ENCODE results near the gene DNAL4. TPM values are rescaled to one million over a fixed set of nuclear protein-coding genes. Genes with fewer than 3 reads are reported as not detected.

Gene DNAL4
- total RNA-seq, 2 experiments from 2014 or later, result 9.3 to 12.0 TPM

DNA sequence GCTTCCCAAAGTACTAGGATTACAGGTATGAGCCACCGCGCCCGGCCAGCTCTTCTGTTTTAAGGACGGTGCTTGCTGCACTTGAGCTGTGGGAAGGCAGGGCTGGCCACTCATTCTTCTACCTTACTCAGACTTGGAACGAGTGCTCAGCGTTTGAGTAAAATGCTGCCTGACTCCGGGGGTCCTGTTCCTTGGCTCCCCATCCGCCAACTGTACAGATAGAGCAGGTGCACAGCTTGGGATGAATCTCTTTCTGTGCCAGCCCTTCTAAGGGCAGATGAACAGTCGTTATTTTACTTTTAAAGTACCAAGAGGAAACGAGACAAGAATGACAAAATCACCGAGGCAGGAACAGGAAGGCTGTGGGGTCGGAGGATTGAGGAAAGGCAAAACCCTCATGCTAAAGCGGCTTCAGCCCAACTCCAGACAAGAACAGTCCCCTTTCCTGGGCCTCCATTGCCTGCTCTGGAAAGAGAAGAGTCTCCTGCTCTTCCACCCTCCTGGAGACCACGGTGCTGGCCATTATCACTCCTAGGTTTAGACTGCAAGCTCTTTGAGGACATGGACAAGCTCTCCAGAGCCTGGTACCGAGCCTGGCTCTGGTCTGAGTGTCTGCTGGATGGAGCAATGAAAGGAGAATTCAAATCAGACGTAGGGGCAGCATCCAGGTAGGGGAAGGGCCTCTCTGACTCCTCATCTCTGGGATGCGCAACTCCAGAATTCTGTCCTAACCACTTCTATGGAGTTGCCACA is 37.1 kb downstream of the DNAL4 start:
- no peaks in the 10 kb centered on the region for H3K9me3 Mint-ChIP-seq
- DNase-seq (no peak), ATAC-seq (ENCODE audit: low read depth) (no peak)
- peak overlapping the region; percentile 98 for H3K4me3 Mint-ChIP-seq
- POLR2A ChIA-PET, result interaction anchor here (1.2 to 20.2 kb wide), 4 partner anchors 10 to 75 kb away, joined by 3 to 386 read pairs (median 4); partner anchors contain the start of gene TOMM22
- H3K27ac Mint-ChIP-seq, result peak overlapping the region; percentile 96
- H3K36me3 Mint-ChIP-seq, result peaks cover 31% of the 10 kb centered on the region
- H3K4me1 Mint-ChIP-seq, result peaks cover 34% of the 10 kb centered on the region
- H3K27me3 Mint-ChIP-seq, result no peaks in the 10 kb centered on the region

DNA sequence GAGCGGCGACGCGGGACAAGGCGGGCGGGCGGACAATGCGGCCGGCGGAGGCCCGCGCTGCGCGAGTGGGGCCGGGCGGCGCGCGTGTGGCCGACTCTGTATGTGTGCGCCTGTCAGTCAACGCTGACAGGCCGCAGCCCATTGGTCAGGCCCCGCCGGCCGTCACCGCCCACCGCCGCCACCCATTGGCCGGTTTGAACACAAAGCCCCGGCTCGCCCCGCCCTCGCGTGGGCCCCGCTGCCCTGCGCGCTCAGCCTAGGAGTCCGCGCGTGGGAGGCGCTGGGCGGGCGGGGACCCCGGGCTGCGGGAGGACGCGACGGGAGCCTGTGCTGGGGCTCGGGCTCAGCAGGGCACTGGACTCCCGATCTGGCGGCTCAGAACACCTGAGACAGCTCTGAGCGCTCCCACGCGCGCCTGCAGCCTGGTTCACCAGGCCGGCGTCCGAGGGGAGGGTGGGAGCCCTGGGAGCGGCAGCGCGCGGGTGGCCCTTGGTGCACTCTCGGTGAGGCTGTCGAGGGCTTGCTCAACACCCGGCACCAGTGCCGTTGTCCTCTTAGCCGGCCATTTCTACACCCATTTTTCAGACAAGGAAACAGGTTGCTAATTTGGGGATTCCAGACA is 37.9 kb downstream of the DNAL4 start, which contains the start of gene SUN2:
Gene SUN2 (minus strand): TSS at position 88 of the 622 bp plus-strand sequence. CDS start 3,370 bp downstream, outside the sequence.
- peak within 1 kb of the TSS; percentile 98 for H3K4me3 Mint-ChIP-seq
- no peaks in the 10 kb centered on the region for H3K27me3 Mint-ChIP-seq
- peak within 1 kb of the TSS; percentile 99 for H3K27ac Mint-ChIP-seq
- peaks cover 39% of the 10 kb centered on the region for H3K36me3 Mint-ChIP-seq
- ATAC-seq (ENCODE audit: low read depth) (peak; percentile 73), DNase-seq (peak; percentile 96)
- H3K4me1 Mint-ChIP-seq, result peaks cover 43% of the 10 kb centered on the region
- H3K9me3 Mint-ChIP-seq, result no peaks in the 10 kb centered on the region
- POLR2A ChIA-PET, result interaction anchor here (0.8 to 20.2 kb wide), 4 partner anchors 9 to 87 kb away, joined by 3 to 386 read pairs (median 4); partner anchors contain the start of gene TOMM22

DNA sequence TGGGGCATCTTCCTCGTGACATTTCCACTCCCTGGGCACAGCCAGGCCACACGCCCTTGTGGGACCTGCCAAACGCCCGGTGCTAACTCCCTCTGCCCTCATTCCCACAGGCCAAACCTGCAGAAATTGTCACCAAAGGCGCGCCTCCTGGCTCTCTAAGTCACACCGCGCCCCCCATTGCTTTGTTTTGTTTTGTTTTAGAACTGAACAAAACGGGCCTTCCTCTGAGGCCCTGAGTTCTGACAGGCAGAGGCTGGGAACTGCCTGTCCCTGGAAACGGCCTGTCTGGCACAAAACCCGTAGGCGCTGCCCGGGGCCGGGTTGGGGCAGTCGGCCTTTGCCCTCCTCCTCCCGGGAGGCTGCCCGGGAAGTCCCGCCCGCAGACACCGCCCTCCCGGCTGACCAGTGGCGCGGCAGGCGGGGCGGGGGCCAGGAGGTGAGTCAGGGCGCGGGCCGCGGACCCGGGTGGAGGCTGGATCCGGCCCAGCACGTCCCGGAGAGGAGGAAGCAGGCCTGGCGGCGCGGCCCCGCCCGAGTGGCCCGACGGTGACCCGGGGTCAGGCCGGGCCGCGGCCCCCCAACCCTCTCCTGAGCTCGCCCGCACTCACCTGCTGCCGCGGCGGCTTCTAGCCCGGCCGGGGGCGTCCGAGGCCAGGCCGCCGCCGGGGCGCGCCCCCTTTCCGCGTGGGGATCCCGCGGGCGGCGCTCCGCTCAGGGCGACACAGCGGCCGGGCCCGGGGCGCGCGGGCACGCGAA is 38.6 kb downstream of the DNAL4 start:
- H3K4me1 Mint-ChIP-seq, result peaks cover 46% of the 10 kb centered on the region
- peaks cover 44% of the 10 kb centered on the region for H3K36me3 Mint-ChIP-seq
- POLR2A ChIA-PET, result interaction anchor here (0.8 to 20.2 kb wide), 6 partner anchors 19 to 88 kb away, joined by 3 to 386 read pairs (median 5); partner anchors contain the start of genes GTPBP1 and TOMM22

DNA sequence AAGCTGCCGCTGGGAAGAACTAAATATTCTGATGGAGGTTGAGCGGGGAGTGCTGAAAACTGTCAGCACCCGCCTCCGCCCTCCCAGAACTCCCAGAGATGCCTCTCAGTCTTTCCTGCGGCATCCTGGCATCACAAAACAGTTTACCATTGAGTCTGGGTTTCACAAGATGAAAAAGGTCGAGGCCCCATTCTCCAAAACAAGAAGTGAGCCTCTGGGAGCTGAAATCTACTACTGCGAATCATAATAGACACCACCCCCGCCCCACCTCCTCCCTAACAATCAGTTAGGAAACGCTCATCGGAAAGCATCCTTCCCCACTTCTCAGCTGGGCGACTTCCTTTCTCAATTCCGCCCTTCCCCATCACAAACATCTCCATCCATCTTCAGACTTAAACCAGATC is 39.2 kb downstream of the DNAL4 start:
- ATAC-seq (ENCODE audit: low read depth), result no peak
- peaks cover 48% of the 10 kb centered on the region for H3K4me1 Mint-ChIP-seq
- no peaks in the 10 kb centered on the region for H3K27me3 Mint-ChIP-seq
- H3K9me3 Mint-ChIP-seq, result no peaks in the 10 kb centered on the region
- no peak for DNase-seq
- peaks cover 50% of the 10 kb centered on the region for H3K36me3 Mint-ChIP-seq
- peak overlapping the region; percentile 99 for H3K27ac Mint-ChIP-seq
- POLR2A ChIA-PET, result interaction anchor here (0.5 to 20.2 kb wide), 8 partner anchors 9 to 771 kb away, joined by 3 to 386 read pairs (median 4); partner anchors contain the start of genes GTPBP1 and TOMM22
- peak overlapping the region; percentile 98 for H3K4me3 Mint-ChIP-seq

More for the DNA sequence above, 38.6 kb downstream of the DNAL4 start:
- H3K4me3 Mint-ChIP-seq, result peak overlapping the region; percentile 98
- peak; percentile 78 for DNase-seq
- peak overlapping the region; percentile 99 for H3K27ac Mint-ChIP-seq
- H3K27me3 Mint-ChIP-seq, result no peaks in the 10 kb centered on the region
- H3K9me3 Mint-ChIP-seq, result no peaks in the 10 kb centered on the region
- peak; percentile 12 for ATAC-seq (ENCODE audit: low read depth)

DNA sequence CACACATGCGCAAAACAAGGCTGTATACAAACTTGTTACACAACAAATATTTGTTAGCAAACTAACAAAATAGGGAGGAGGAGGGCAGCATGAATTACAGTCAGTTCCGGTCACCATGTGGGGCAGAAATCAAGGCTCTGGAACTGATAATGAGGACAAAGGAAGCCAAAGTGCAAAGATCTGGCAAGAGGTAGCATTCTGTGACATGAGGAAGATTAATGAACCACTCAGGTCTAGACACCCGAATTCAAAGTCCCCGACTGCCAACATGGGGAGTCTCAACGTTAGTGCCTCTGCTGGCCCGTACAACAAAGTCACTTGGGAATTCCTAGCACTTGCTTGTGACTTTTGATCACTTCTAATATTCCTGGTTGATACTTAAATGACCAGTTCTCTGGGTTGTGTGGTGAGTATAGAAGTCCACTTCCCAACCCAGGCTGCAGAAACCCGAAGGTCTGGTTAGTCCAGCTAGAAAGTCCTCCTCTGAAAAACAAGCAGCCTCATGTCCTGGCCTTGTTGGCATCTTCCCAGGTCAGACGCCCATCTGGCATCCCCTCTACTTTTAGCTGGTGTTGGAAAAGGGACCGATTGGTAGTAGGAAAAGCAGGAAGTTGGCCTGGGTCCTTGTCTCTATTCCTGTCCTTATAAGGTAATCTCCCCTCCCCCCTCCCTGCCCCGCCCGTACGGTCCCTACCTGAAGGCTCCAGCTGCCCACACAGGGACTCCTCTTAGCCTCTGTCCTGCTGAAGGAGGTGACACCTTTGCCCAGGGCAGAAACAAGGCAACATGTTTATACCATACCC is 39.8 kb downstream of the DNAL4 start:
- peaks cover 54% of the 10 kb centered on the region for H3K36me3 Mint-ChIP-seq
- no peaks in the 10 kb centered on the region for H3K27me3 Mint-ChIP-seq
- H3K4me1 Mint-ChIP-seq, result peaks cover 50% of the 10 kb centered on the region
- peak overlapping the region; percentile 99 for H3K27ac Mint-ChIP-seq
- ATAC-seq (ENCODE audit: low read depth) (no peak), DNase-seq (no peak)
- H3K9me3 Mint-ChIP-seq, result no peaks in the 10 kb centered on the region
- H3K4me3 Mint-ChIP-seq, result peak overlapping the region; percentile 98
- POLR2A ChIA-PET, result interaction anchor here (0.5 to 20.2 kb wide), 8 partner anchors 8 to 772 kb away, joined by 3 to 386 read pairs (median 4); partner anchors contain the start of genes GTPBP1 and TOMM22

DNA sequence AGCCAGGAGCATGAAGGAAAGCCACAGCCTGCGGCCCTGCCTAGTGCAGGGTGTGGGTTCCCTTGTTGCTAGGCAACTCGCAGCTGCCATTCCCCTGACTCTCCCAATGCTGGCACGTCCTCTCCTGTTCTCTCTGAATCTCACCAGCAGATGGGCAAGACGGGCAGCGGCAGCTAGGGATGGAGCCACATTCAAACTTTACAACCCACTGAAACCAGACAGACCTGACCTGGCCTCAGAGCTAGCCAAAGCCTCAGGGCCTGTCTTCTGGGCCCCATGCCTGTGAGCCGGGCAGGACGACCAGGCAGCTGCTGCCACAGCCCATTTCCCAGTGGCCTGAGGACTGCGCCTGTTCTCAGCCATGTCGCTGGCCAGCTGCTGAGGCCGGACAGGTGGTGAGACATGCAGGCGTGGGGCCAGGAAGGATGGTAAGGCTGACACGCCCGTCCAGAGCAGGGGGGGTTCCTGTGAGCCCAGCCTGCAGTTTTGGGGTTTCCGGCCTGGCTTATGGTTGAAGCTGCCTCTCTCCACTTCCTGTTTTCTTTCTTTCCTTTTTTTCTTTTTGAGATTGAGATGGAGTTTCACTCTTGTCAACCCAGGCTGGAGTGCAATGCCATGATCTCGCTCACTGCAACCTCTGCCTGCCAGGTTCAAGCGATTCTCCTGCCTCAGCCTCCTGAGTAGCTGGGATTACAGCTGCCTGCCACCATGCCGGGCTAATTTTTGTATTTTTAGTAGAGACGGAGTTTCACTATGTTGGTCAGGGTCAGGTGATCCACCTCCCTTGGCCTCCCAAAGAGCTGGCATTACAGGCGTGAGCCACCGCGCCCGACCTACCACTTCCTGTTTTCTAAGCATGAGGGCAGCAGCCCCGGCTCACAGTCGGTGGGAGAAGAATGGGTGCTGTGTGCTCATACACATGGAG is 42.3 kb downstream of the DNAL4 start:
- Mint-ChIP-seq H3K27me3 (no peaks in the 10 kb centered on the region), H3K4me3 (peak overlapping the region; percentile 98), H3K36me3 (peaks cover 55% of the 10 kb centered on the region), H3K9me3 (no peaks in the 10 kb centered on the region), H3K27ac (peak overlapping the region; percentile 99), H3K4me1 (peaks cover 34% of the 10 kb centered on the region)
- peak; percentile 48 for ATAC-seq (ENCODE audit: low read depth)
- peak; percentile 78 for DNase-seq
- POLR2A ChIA-PET, result interaction anchor here (0.5 to 20.2 kb wide), 13 partner anchors 10 to 568 kb away, joined by 3 to 386 read pairs (median 6); partner anchors contain the start of genes GTPBP1, JOSD1, RPL3 and TOMM22

DNA sequence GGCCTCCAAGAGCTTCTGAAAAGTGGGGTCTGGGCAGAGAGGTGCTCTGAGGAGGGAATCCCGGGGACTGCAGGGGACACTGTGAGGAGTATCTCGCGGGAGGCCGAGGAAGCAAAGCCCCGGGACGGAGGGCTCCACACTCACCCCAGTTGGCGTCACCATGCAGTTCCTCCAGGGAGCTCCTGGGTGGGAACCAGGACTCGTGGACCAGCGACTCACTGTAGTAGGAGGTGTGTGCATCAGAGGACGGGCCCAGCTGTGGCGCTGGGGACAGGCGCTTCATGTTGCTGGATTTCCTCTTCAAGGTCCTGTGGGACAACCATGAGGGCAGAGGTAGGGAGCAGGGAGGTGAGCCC is 42.9 kb downstream of the DNAL4 start:
- POLR2A ChIA-PET, result interaction anchor here (0.5 to 20.2 kb wide), 7 partner anchors 15 to 119 kb away, joined by 3 to 386 read pairs (median 6); partner anchors contain the start of genes GTPBP1 and JOSD1
- H3K9me3 Mint-ChIP-seq, result no peaks in the 10 kb centered on the region
- H3K36me3 Mint-ChIP-seq, result peaks cover 53% of the 10 kb centered on the region
- H3K4me1 Mint-ChIP-seq, result peaks cover 34% of the 10 kb centered on the region
- H3K27me3 Mint-ChIP-seq, result no peaks in the 10 kb centered on the region
- peak overlapping the region; percentile 98 for H3K4me3 Mint-ChIP-seq
- peak overlapping the region; percentile 99 for H3K27ac Mint-ChIP-seq
- DNase-seq (no peak), ATAC-seq (ENCODE audit: low read depth) (no peak)

DNA sequence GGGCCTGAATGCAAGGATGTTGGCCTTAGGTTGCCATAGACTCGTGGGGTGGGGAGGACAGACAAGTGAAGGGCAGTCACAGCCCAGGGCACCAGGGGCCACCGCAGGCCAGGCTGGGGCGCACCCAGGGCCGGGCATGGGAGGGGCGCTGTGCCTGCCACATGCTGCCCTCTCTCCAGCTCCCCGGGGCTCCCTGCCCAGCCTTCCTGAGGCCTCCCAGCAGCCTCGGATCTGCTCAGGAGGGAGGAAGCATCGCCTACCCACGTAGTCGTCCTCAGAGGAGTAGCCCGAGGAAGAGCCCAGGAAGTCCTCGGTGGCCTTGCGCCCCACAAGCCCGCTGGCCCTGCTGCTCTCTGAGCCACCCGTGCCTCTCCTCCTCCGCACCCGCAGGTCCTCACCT is 43.3 kb downstream of the DNAL4 start:
- H3K36me3 Mint-ChIP-seq, result peaks cover 57% of the 10 kb centered on the region

DNA sequence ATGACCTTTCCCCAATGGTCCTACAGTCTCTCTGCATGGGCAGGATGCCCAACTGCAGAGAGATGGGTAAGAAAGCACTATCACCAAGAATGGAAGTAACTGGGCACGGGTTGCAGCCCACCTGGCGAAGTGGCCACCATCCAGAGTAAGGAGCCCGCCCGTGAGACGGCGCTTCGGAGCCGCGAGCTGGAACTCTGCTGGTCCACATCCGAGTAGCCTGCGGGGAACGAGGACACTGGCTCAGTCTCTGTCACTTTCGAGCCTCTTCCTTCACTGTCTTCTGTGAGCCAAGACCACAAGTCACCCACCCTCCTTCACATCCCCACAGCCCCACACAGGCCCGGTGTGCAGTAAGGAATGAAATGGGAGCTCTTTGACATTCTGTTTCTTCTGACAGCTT is 43.8 kb downstream of the DNAL4 start:
- POLR2A ChIA-PET, result interaction anchor here (1.0 to 20.2 kb wide), 4 partner anchors 14 to 120 kb away, joined by 4 to 386 read pairs (median 16); partner anchors contain the start of gene GTPBP1
- H3K9me3 Mint-ChIP-seq, result no peaks in the 10 kb centered on the region
- no peaks in the 10 kb centered on the region for H3K27me3 Mint-ChIP-seq
- H3K4me3 Mint-ChIP-seq, result peak overlapping the region; percentile 66
- ATAC-seq (ENCODE audit: low read depth) (no peak), DNase-seq (no peak)
- H3K27ac Mint-ChIP-seq, result peak overlapping the region; percentile 86
- H3K4me1 Mint-ChIP-seq, result peaks cover 36% of the 10 kb centered on the region
- H3K36me3 Mint-ChIP-seq, result peaks cover 59% of the 10 kb centered on the region

More for the DNA sequence above, 43.3 kb downstream of the DNAL4 start:
- Mint-ChIP-seq H3K4me3 (peak overlapping the region; percentile 98), H3K27ac (peak overlapping the region; percentile 99), H3K4me1 (peaks cover 34% of the 10 kb centered on the region), H3K27me3 (no peaks in the 10 kb centered on the region), H3K9me3 (no peaks in the 10 kb centered on the region)
- DNase-seq, result no peak
- POLR2A ChIA-PET, result interaction anchor here (0.5 to 20.2 kb wide), 5 partner anchors 15 to 120 kb away, joined by 3 to 386 read pairs (median 6); partner anchors contain the start of gene GTPBP1
- no peak for ATAC-seq (ENCODE audit: low read depth)

DNA sequence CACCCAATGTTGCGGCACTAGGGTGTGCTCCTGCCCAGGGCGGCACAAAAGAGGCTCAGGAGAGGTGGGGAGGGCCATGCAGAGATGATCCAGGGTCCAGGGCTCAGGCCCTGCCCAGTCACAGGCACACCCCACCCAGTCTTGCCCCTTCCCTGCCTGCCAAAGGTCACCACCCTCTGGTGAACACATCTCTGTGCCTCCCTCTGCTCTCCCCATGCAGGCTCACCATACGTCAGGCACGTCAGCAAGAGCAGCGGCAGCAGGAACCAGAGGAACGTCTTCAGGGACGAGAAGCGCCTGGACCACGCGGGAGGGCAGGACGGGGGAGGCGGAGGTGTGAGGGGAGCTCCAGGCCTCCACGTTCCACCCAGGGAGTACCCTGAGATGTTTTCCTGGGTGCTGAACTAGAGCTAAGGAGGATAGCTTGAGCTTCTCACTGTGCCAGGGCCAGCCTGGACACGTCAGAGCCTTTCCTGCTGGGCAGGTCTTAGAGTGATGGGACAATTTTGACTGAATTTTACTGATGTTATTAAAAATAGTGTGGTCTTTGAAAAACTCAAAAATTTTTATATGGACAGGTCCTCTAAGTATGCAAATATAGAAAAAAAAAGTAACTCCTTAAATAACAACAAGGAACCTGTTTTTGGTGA is 45.3 kb downstream of the DNAL4 start:
- peaks cover 38% of the 10 kb centered on the region for H3K4me1 Mint-ChIP-seq
- no peak for ATAC-seq (ENCODE audit: low read depth)
- H3K27me3 Mint-ChIP-seq, result no peaks in the 10 kb centered on the region
- no peak overlapping the region for H3K4me3 Mint-ChIP-seq
- no peak for DNase-seq
- peaks cover 53% of the 10 kb centered on the region for H3K36me3 Mint-ChIP-seq
- H3K27ac Mint-ChIP-seq, result no peak overlapping the region
- POLR2A ChIA-PET, result interaction anchor here (1.0 to 20.2 kb wide), 3 partner anchors 10 to 42 kb away, joined by 4 to 386 read pairs (median 26); partner anchors contain the start of gene GTPBP1
- H3K9me3 Mint-ChIP-seq, result no peaks in the 10 kb centered on the region

All from activated naive CD8-positive, alpha-beta T cell treated with anti-CD3 and anti-CD28 coated beads, Interleukin-2, amount 10 ng/mL, durations not matched to agents 7 days and 5 days (primary cell).